Activated CD4-positive, alpha-beta T cell treated with anti-CD3 and anti-CD28 coated beads, Interleukin-2, amount 50 U/mL, for 16 hours (primary cell): ENCODE data around the gene TMEM9.

ENCODE experiments used
- DNase-seq: peaks from one replicate; pipeline ENCODE4 v3.0.0-alpha.2; 2020

TMEM9 gene

DNA sequence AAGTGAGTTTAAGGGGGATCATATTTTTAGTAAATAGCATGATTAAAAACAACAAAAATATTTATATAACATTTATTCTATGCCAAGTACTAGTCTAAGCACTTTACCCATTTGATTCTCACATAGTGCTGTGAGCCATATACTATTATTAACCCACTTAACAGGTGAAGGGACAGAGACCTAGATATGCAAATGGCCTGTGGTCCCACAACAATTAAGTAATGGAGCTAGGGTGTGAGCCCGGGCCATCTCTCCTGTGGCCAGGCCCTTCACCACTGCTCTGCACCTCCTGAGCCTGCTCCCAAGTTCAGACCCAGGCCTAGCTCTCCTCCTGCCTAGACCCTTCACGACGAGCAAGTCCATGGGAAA lies 27.8 kb downstream of the TMEM9 start:
- no peak for DNase-seq

- DNase-seq, result no peak
Observed at GRCh38 chr1:201125800-201126199, 28.5 kb downstream of the TMEM9 start.

DNA sequence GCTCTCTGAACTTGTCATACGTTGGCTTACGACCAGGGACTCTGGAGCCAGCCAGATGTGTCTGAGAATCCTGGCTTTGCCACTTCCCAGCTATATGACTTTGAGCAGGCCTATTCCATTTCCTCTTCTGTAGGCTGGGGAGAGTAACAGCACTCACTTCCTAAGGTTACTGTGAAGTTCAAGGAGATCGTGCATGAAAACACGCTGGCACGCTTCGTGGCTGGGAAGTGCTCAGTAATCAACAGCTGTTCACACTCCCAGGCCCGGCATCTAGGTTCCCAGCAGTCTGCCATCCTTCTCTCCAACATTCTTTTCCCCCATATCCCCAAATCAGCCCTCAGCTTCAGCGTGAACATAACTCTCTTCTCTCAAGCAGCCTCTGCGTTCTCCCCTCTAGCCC lies 29.3 kb downstream of the TMEM9 start:
- no peak for DNase-seq

DNA sequence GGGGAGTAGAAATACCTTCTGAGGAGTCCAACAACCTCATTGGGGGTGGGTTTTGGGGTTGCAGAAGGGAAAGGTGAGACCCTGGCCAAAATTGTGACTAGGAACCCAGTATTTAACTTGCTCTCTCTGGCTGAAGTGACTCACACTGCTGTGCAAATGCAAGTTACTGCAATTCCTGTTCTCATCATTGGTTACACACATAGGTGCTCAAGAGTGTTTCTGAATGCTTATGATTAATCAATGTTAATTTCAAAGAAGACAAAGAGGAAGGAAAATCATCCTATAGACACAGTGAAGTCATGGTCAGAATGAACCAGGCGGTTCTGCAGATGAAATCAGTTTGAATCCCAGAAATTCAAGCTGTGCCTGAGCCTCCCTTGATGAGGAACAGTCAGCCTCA lies 30.4 kb downstream of the TMEM9 start:
- DNase-seq, result no peak

GRCh38 chr1:201122321-201122957 lies 31.8 kb downstream of the TMEM9 start:
- DNase-seq, result no peak

- peak; percentile 52 for DNase-seq
Observed at GRCh38 chr1:201119206-201120197, 34.8 kb downstream of the TMEM9 start.

DNA sequence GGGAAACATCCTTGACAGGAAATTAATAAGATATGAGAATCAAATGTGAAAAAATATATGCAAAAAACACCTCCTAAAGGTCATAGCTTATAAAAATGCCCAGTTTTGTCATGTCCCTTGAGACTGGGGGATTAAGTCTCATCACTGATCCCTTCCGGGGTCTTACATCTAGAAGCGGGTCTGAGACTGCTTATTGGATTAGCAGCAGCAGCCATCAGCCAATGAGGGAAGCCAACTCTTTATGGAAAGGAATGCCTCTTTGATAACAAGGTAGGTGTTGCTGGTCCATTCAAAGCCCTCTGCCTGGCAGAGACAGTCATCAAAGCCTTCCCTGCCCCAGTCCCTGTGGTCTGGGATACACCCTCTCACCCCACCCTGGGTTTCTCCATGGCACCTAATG lies 38.2 kb downstream of the TMEM9 start:
- DNase-seq, result no peak

DNA sequence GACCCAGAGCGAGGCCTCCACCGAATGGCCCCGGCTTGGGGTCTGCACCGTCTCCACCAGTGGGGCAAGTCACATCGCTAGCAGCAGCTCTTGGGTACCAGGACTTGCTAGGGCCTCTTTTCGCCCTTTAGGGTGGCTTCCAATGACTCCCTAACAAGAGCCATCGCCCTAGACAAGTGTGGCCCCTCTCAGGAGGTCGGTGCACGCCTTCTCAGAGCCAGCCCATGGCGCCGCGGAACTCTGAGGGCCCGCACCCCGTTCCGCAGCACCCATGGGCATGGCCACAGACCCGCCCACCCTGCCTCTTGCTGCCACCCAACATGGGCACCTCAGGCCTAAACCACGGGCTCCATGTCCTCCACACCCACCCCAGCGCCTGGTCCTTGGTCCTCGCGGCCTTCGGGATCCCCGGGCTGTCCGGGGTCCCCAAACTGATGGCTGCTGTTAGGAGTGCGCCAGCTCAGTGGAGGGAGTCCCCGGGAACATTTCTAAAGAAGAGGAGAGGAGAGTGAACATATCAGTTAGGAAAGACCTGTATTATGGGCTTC lies 38.8 kb downstream of the TMEM9 start:
- DNase-seq, result no peak

DNA sequence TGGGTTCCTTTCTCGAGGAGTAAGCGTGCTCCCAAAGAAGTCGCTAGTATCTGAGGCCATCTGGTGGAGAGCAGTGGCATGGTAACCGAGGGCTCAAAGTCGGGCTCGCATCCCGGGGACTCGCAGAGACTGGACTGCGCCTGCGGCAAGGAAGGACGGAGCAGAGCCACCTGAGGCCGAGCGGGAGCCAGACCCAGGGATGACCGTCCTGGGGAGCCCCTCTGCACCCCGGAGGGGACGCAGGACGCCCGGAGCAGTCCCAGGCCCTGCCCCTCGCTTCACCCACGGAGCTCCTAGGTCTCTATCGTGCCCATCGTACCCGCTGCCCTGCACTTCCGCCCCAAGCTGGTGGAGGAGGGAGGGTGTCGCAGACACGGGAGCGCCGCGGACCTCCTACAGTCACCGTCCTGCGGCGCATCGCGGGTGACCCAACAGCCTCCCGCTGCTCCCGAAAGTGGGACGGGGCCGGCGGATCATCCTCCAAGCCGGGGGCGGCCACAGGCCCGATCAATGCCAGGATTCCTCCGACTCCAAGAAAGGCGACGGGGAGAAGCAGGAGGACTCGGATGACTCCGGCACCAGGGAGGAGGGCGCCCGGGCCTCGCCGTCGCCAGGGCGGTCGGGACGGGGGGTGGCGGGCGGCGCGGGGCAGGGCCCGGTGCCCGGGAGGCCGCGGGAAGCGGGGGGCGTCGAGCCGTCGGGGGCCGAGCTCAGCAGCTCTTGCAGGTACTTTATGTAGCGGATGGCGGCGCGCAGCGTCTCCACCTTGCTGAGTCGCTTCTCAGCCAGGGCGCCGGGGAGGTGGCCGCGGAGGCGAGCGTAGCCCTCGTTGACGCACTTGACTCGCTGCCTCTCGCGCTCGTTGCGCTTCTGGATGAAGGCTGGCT lies 39.8 kb downstream of the TMEM9 start:
- DNase-seq, result peak; percentile 82

GRCh38 chr1:201113451-201114244 lies 40.6 kb downstream of the TMEM9 start:
- no peak for DNase-seq

DNA sequence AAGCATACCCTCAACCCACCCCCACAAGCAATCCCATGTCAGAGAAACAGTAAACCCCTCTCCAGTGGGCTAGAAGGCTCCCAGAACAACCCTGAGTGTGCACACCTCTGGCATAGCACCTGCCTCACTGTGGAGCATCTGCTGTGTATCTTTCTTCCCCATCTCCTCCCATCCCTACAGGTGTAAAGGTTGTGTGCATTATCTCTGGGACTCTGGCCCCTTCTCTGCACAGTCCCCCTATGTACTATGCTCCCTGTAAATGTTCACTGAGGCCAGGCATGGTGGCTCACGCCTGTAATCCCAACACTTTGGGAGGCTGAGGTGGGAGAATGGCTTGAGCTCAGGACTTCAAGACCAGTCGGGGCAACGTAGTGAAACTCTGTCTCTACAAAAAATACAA lies 41.3 kb downstream of the TMEM9 start:
- DNase-seq, result no peak

- DNase-seq, result no peak
Observed at GRCh38 chr1:201112173-201112731, 42.0 kb downstream of the TMEM9 start, which contains the start of gene CACNA1S. TSS of gene CACNA1S (minus strand) at chr1:201112426. CDS start at chr1:201112339, 87 bp downstream.

DNA sequence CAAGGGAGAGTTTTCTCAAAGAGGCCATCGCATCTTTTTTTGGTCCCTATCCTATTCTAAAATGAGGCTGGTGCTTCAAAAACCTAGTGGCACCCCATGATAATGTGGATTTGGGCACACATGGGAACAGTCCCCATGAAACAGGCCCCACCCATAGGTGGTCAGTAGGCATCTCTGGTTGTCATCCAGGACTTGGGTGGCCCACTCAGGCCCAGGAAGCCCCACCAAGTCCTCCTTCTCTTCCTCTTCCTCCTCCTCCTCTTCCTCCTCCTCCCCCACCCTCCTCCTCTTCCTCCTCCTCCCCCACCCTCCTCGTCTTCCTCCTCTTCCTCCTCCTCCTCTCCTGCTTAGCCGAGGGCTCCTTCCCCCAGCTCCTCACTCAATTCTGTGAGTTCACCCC lies 42.6 kb downstream of the TMEM9 start:
- no peak for DNase-seq

DNA sequence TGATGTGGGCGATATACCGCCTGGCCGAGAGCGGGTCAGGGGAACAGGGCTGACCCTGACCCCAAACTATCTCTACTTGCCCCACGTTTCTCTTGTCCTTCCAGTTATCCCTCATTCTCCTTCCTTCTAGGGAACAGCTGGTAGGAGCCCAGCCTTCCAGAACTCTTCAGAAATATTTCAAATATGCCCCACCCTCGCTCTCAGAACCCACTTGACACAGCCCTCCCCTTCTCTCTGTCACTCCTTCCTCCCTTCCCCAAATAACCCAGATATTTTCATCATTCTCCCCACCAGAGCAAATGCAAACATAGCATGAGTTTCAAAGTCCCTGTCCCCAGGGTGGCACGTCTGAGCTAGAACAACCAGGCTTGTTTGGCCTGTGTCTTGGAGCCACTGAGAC lies 43.1 kb downstream of the TMEM9 start:
- DNase-seq, result no peak

- DNase-seq, result no peak
Observed at GRCh38 chr1:201110616-201111015, 43.7 kb downstream of the TMEM9 start.

DNA sequence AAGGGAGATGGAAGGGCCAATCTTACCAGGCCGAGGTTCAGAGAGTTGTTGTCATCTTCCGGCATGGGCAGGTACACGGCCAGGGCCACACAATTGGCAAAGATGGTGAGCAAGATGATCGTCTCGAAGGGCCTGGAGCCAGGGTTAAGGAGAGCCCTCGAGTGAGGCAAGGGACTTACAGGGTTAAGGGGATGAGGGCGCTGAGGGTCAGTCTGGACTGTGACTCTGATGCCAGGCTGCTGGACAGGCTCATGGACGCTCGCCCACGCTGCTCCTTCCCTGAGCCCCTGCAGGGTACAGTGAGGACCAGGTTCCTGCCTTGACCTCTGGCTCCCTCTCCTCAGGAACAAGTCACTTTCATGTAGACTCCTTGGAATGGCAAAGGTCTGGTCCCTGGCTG lies 44.1 kb downstream of the TMEM9 start:
- no peak for DNase-seq

DNA sequence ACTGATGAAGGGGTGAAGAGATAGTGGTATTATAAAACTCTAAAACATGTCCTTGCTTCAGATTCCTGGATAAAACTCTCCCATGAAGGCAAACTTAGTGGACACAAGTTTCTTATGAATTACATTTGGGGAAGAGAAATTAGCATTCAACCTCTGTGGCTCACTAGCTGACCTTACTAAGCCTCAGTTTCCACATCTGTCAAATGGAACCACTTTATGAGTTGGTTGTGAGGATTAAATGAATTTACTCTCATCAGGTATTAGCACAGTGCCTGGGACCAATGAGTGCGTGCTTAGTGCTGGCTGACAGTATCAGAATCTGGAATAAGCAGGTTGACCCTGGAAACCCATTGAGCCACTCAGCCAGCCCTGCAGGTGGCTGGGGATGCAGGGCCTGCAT lies 44.6 kb downstream of the TMEM9 start:
- DNase-seq, result no peak

DNA sequence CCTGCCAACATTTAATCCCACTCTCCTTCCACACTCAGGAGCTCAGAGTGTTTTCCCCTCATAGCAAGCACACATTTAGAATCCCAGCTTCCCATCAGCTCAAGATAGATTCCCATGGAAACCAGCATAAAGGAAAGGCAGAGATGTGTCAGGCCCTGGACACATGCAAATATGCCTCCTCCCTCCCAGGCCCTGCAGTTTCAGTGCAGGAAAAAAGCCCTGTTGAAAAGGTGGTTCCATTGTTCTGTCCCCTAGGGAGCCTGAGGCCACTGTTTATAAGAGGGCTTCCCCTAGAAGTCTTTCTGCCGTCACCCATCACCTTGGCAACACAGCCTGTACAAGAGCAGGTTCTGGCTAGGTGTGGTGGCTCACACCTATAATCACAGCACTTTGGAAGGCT lies 45.7 kb downstream of the TMEM9 start:
- DNase-seq, result no peak

- DNase-seq, result no peak
Observed at GRCh38 chr1:201105688-201106087, 48.6 kb downstream of the TMEM9 start.

- no peak for DNase-seq
Observed at GRCh38 chr1:201104141-201104540, 50.1 kb downstream of the TMEM9 start.

- no peak for DNase-seq
Observed at GRCh38 chr1:201103666-201104065, 50.6 kb downstream of the TMEM9 start.
